ENCODE measurements around the gene INKA1. TPM values are rescaled to one million over a fixed set of nuclear protein-coding genes. Genes with fewer than 3 reads are reported as not detected.

The INKA1 gene
- total RNA-seq, 1 experiment from 2014 or later = 1.4 TPM

DNA sequence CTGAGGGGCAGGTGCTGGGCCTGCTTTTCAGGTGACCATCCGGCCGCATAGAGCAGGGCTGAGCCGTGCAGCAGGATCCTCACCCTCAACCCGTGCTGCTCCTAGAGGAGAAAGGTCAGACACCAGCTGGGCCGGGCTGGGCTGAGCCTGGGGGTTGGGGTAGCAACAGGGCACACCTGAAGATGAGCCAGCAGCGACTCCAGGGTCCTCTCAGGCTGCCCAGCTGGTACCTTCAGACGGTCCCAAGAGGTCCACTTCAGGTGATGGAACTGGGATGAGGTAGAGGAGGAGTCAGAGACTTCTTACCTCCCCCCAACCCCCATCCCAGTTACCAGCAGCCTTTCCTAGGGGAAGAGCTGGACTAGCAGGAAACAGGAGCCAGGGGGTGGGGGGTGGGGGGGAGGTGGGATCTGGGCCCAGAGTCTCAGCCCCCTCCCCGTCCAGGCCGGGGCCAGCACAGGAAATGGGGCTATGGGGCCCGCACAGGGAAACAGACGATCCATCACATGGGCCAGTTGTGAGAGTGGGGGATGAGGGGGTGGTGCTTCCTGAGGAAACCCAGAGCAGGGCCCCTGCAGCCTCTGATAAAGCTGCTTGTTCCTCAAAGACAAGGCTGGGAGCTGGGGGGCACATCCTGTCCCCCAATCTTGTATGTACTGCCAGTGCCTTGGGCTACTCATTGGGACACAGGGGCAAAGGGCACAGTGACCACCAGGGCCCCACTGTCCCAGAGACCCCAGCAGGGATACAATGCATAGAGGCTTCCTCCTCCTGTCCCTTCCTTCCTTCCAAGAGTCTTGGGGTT lies 3.0 kb downstream of the INKA1 start:
- H3K9me3 Mint-ChIP-seq = no peaks in the 10 kb centered on the region
- Histone ChIP-seq H3K4me1 (ENCODE audit: insufficient read depth, low read length) (peaks cover 8% of the 10 kb centered on the region; the same call in 1 of the 2 replicates), H2AFZ (ENCODE audit: low read length) (no peak overlapping the region), H3K9ac (ENCODE audit: extremely low read depth, insufficient read length, low read length) (no peak overlapping the region), H3K23me2 (ENCODE audit: insufficient read length, low read depth, low read length, poor library complexity, severe bottlenecking) (peaks cover 14% of the 10 kb centered on the region), H3K27me3 (ENCODE audit: insufficient read depth, low read length) (no peaks in the 10 kb centered on the region; the same call in 1 of the 2 replicates), H3K14ac (ENCODE audit: insufficient read depth, low read length) (no peak overlapping the region; the same call in 1 of the 2 replicates), H4K91ac (ENCODE audit: insufficient read length, low read depth, low read length) (no peak overlapping the region), H3K9me3 (ENCODE audit: control insufficient read depth, low read depth, low read length) (no peaks in the 10 kb centered on the region), H4K20me1 (ENCODE audit: control insufficient read depth, insufficient read depth, insufficient read length) (no peaks in the 10 kb centered on the region), H3K79me1 (ENCODE audit: insufficient read depth, low read depth, low read length, poor library complexity, severe bottlenecking) (no peaks in the 10 kb centered on the region), H3K79me2 (ENCODE audit: insufficient read depth, low read length) (no peaks in the 10 kb centered on the region), H3K18ac (ENCODE audit: insufficient read length, low read depth, low read length) (peak overlapping the region; percentile 11), H3T11ph (ENCODE audit: low read length) (no peak overlapping the region), H4K5ac (ENCODE audit: insufficient read length, low read depth, low read length) (no peak overlapping the region), H2BK5ac (ENCODE audit: insufficient read length, low read length) (no peak overlapping the region), H2BK15ac (ENCODE audit: low read depth, low read length) (no peak overlapping the region), H3K27ac (ENCODE audit: insufficient read length, low read depth, low read length) (no peak overlapping the region), H3K23ac (ENCODE audit: insufficient read length, low read depth, low read length) (no peak overlapping the region), H4K8ac (replicated peaks; ENCODE audit: insufficient read length, low read depth, low read length) (no peak overlapping the region), H2BK20ac (ENCODE audit: low read depth, low read length, poor library complexity, severe bottlenecking) (no peak overlapping the region), H2BK120ac (ENCODE audit: low read depth, low read length, poor library complexity, severe bottlenecking) (no peak overlapping the region), H2AK5ac (ENCODE audit: insufficient read length, low read length) (no peak overlapping the region), H2BK12ac (ENCODE audit: insufficient read length, low read depth, low read length) (no peak overlapping the region), H3K4ac (ENCODE audit: low read depth, low read length) (no peak overlapping the region), H3K56ac (ENCODE audit: insufficient read length, low read depth, low read length) (no peak overlapping the region), H3K4me2 (ENCODE audit: insufficient read depth, insufficient read length, low read length) (no peak overlapping the region)
- H3K27me3 Mint-ChIP-seq (ENCODE audit: low read depth) = peaks cover 37% of the 10 kb centered on the region
- TF ChIP-seq, protein P1, sequence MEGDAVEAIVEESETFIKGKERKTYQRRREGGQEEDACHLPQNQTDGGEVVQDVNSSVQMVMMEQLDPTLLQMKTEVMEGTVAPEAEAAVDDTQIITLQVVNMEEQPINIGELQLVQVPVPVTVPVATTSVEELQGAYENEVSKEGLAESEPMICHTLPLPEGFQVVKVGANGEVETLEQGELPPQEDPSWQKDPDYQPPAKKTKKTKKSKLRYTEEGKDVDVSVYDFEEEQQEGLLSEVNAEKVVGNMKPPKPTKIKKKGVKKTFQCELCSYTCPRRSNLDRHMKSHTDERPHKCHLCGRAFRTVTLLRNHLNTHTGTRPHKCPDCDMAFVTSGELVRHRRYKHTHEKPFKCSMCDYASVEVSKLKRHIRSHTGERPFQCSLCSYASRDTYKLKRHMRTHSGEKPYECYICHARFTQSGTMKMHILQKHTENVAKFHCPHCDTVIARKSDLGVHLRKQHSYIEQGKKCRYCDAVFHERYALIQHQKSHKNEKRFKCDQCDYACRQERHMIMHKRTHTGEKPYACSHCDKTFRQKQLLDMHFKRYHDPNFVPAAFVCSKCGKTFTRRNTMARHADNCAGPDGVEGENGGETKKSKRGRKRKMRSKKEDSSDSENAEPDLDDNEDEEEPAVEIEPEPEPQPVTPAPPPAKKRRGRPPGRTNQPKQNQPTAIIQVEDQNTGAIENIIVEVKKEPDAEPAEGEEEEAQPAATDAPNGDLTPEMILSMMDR (conservative IDR thresholded peaks at IDR 0.05) = no peak
- no peaks in the 10 kb centered on the region for H3K36me3 Mint-ChIP-seq (ENCODE audit: insufficient read depth in 1 of 3, low read depth in 3 of 3)
- no CpG with 5 or more reads among the region's 11 CpGs for WGBS (ENCODE audit: extremely low coverage, insufficient read length, low lambda C conversion rate)
- H3K4me3 Mint-ChIP-seq = no peak overlapping the region
- peak overlapping the region in 2 of 3 experiments; percentile 35 to 61; a peak in 1 of 7 replicates for H3K27ac Mint-ChIP-seq
- H3K4me1 Mint-ChIP-seq = peaks cover 31% of the 10 kb centered on the region in 2 experiments
- DNase-seq = peak; percentile 68
